Measurements from ENCODE around the gene EZH1. TPM values are rescaled to one million over a fixed set of nuclear protein-coding genes. Genes with fewer than 3 reads are reported as not detected.

The EZH1 gene
- total RNA-seq, 6 donors from 2014 or later = 30.7 to 122 (median 55.0) TPM

DNA sequence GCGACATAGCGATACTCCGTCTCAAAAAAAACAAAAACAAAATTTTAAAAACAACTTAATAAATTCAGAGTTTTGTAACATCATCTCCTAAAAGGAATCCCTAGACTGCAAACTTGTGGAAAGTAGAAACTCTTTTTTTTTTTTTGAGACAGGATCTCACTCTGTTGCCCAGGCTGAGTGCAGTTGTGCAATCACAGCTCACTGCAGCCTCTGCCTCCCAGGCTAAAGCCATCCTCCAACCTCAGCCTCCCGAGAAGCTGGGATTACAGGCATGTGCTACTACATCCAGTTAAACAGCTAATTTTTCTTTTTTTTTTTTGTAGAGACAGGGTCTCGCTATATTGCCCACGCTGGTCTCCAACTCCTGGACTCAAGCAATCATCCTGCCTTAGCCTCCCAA lies 19.7 kb downstream of the EZH1 start:
- DNase-seq (no peak), ATAC-seq (ENCODE audit: low FRiP score in 2 of 2) (no peak)
- H3K4me3 ChIP-seq = no peak overlapping the region
- peaks cover 44 to 96% (median 81%) of the 10 kb centered on the region in 4 donors for H3K36me3 ChIP-seq
- no peak overlapping the region for H3K27ac ChIP-seq
- 95 to 97% methylated on average over 6 of the region's 6 CpGs for WGBS, 2 donors
- peaks cover 0 to 7% (median 3%) of the 10 kb centered on the region in 4 donors for H3K4me1 ChIP-seq
- no peaks in the 10 kb centered on the region for H3K27me3 ChIP-seq
- H3K9me3 ChIP-seq = no peaks in the 10 kb centered on the region
- TF ChIP-seq, protein P1, sequence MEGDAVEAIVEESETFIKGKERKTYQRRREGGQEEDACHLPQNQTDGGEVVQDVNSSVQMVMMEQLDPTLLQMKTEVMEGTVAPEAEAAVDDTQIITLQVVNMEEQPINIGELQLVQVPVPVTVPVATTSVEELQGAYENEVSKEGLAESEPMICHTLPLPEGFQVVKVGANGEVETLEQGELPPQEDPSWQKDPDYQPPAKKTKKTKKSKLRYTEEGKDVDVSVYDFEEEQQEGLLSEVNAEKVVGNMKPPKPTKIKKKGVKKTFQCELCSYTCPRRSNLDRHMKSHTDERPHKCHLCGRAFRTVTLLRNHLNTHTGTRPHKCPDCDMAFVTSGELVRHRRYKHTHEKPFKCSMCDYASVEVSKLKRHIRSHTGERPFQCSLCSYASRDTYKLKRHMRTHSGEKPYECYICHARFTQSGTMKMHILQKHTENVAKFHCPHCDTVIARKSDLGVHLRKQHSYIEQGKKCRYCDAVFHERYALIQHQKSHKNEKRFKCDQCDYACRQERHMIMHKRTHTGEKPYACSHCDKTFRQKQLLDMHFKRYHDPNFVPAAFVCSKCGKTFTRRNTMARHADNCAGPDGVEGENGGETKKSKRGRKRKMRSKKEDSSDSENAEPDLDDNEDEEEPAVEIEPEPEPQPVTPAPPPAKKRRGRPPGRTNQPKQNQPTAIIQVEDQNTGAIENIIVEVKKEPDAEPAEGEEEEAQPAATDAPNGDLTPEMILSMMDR (IDR thresholded peaks at IDR 0.05) = no peak
- TF ChIP-seq EP300 (IDR thresholded peaks at IDR 0.05) (no peak), POLR2AphosphoS5 (IDR thresholded peaks at IDR 0.05) (no peak), POLR2A (IDR thresholded peaks at IDR 0.05) (no peak)

DNA sequence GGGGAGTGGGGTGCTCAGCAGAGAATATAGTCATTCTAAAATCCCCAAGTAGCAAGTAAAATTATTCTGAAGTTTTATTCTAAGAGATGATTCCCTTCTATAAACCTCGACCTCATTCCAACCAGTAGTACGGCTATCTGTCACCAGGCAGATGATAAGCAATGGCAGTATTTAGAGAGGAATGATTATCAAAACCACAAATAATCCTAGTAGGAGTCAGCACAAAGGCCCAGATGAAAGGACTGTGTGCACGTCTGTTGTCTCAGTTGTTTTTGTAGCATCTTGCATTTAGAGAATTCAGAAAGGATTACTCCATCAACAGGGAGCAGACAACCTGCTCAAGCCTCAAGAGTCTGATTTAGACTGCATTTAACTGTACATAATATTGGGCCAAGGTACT lies 21.2 kb downstream of the EZH1 start:
- H3K36me3 ChIP-seq = peaks cover 47 to 96% (median 87%) of the 10 kb centered on the region in 4 donors
- H3K4me3 ChIP-seq = no peak overlapping the region
- no peaks in the 10 kb centered on the region for H3K9me3 ChIP-seq
- no peaks in the 10 kb centered on the region for H3K27me3 ChIP-seq
- ATAC-seq (ENCODE audit: low FRiP score in 2 of 2) = no peak
- WGBS, 2 donors = 87 to 93% methylated on average over 3 of the region's 3 CpGs
- no peak for DNase-seq
- H3K27ac ChIP-seq = no peak overlapping the region
- TF ChIP-seq POLR2AphosphoS5 (IDR thresholded peaks at IDR 0.05) = no peak
- TF ChIP-seq EP300 (IDR thresholded peaks at IDR 0.05) = no peak
- no peak for TF ChIP-seq POLR2A (IDR thresholded peaks at IDR 0.05)
- TF ChIP-seq, protein P1 (IDR thresholded peaks at IDR 0.05) = no peak
- peaks cover 0 to 9% (median 5%) of the 10 kb centered on the region in 4 donors for H3K4me1 ChIP-seq

DNA sequence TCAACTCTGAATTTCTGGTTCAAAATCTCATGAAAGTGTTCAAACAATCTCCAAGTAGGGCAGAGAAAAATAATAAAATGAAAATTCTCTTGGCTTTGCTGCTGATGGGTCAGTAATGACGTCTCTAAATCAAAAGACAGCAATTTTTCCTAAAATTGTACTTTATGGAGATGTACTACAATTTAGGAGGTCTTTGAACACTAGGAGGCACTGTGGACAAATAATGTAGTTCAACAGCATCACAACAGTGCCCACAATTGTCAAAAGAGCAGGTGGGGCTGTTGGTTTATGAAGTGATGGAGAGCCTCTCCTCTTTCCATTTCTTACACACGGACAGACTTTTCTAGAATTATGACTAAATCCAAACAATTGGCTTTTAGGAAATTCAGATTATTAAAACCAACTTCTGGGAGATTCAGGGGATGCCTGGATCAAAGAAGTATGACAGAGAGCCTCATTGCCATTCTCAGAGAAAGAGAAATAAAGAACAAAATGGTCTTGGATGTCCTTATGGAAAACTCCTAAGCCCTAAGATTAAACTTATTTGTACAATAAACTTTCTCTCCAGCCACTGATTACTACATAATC lies 23.8 kb downstream of the EZH1 start:
- WGBS, 2 donors = 11 to 16% methylated on average over 2 of the region's 2 CpGs
- ATAC-seq (ENCODE audit: low FRiP score in 2 of 2) (peak in 1 of 2 donors; percentile 88), DNase-seq (no peak)
- Histone ChIP-seq H3K27me3 (no peaks in the 10 kb centered on the region), H3K4me1 (peaks cover 0 to 9% (median 7%) of the 10 kb centered on the region in 4 donors), H3K27ac (peak overlapping the region in 1 of 4 donors; percentile 15), H3K9me3 (no peaks in the 10 kb centered on the region), H3K4me3 (no peak overlapping the region), H3K36me3 (peaks cover 51 to 97% (median 88%) of the 10 kb centered on the region in 4 donors)
- TF ChIP-seq POLR2AphosphoS5 (IDR thresholded peaks at IDR 0.05) (no peak), POLR2A (IDR thresholded peaks at IDR 0.05) (no peak)
- TF ChIP-seq, protein P1 (IDR thresholded peaks at IDR 0.05) = peak; percentile 43 to 82 (median 64)

DNA sequence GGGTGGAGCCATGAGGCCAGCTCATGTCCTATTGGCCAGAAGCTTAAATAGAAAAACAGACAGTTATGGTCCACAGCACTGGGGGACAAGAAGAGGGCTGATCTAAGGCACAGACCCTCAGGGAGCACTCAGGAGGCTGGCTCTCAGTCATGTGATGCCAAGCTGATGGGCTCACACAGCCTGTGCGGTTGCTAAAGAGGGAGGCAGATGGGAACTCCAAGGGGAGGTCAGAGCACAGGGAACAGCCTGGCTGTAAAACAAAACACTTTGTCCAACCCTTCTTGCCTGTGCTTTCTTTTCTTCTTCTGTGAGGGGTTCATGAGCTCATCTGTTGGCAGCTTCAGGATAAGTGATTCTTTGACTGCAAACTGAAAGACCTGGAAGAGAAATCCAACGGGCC lies 35.3 kb downstream of the EZH1 start:
- TF ChIP-seq EP300 (IDR thresholded peaks at IDR 0.05) (no peak), POLR2A (IDR thresholded peaks at IDR 0.05) (no peak), POLR2AphosphoS5 (IDR thresholded peaks at IDR 0.05) (no peak)
- TF ChIP-seq, protein P1 (IDR thresholded peaks at IDR 0.05) = no peak
- H3K9me3 ChIP-seq = no peaks in the 10 kb centered on the region
- DNase-seq (no peak), ATAC-seq (ENCODE audit: low FRiP score in 2 of 2) (no peak)
- H3K4me1 ChIP-seq = no peaks in the 10 kb centered on the region
- WGBS, 2 donors = 92 to 94% methylated on average over 2 of the region's 2 CpGs
- no peak overlapping the region for H3K4me3 ChIP-seq
- H3K36me3 ChIP-seq = peaks cover 67 to 99% (median 88%) of the 10 kb centered on the region in 4 donors
- no peaks in the 10 kb centered on the region for H3K27me3 ChIP-seq
- H3K27ac ChIP-seq = no peak overlapping the region

DNA sequence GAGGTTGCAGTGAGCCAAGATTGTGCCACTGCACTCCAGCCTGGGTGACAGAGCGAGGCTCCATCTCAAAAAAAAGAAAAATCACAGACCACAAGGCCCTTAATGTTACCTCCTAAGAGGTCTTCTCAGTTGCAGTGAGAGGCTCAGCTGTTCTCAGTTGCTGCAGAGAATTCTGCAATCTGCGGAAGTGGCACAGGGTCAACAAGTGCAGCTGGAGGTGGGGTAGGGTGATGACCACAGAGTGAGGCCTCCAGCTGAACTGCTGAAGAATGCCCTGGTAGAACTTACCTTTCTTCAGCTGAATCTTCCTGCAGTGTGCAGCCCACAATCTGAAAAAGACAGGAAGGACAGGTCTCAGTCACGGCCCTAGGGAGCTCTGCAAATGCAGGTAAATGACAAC lies 36.3 kb downstream of the EZH1 start:
- H3K4me1 ChIP-seq = no peaks in the 10 kb centered on the region
- no peaks in the 10 kb centered on the region for H3K9me3 ChIP-seq
- WGBS, 2 donors = 91 to 100% methylated on average over 3 of the region's 3 CpGs
- peaks cover 77 to 100% (median 93%) of the 10 kb centered on the region in 4 donors for H3K36me3 ChIP-seq
- TF ChIP-seq POLR2AphosphoS5 (IDR thresholded peaks at IDR 0.05) (no peak), EP300 (IDR thresholded peaks at IDR 0.05) (no peak), POLR2A (IDR thresholded peaks at IDR 0.05) (no peak)
- TF ChIP-seq, protein P1 (IDR thresholded peaks at IDR 0.05) = no peak
- no peak overlapping the region for H3K4me3 ChIP-seq
- no peaks in the 10 kb centered on the region for H3K27me3 ChIP-seq
- no peak overlapping the region for H3K27ac ChIP-seq
- no peak for DNase-seq
- ATAC-seq (ENCODE audit: low FRiP score in 2 of 2) = no peak

Measured in upper lobe of left lung (tissue), 6 donors.